Mucosa of descending colon (tissue), 3 donors: ENCODE data around the gene ARL5C. TPM values are rescaled to one million over a fixed set of nuclear protein-coding genes. Genes with fewer than 3 reads are reported as not detected.

ENCODE experiments used
- ATAC-seq: fragments of 200-7000 bp; cut with Tn5 transposase; one replicate; pipeline ENCODE4 v1.9.1; 2020; ENCODE audit warnings: mild to moderate bottlenecking, moderate library complexity
- DNase-seq, 3 donors: peaks; one replicate each; pipeline ENCODE4 v3.0.0-alpha.2; 2020
- H3K36me3 ChIP-seq: fragments of 200-600 bp; one replicate; pipeline ENCODE4 v1.8.0; 2021; ENCODE audit warnings: low read depth, mild to moderate bottlenecking
- H3K4me1 ChIP-seq: fragments of 200-600 bp; one replicate; pipeline ENCODE4 v1.8.0; 2021; ENCODE audit warnings: low read depth, mild to moderate bottlenecking
- H3K4me3 ChIP-seq: fragments of 200-600 bp; one replicate; pipeline ENCODE4 v1.8.0; 2021; ENCODE audit warnings: mild to moderate bottlenecking
- H3K9me3 ChIP-seq: fragments of 200-600 bp; one replicate; pipeline ENCODE4 v1.8.0; 2021; ENCODE audit warnings: mild to moderate bottlenecking
- CTCF ChIP-seq: fragments of 200-600 bp; IDR thresholded peaks from one replicate; pipeline ENCODE4 v1.8.0; 2022; ENCODE audit warnings: antibody characterized with exemption, mild to moderate bottlenecking
- intact Hi-C, 2 donors: fragments of 100-400 bp; cut with DNase I in 1 of 2; cut with micrococcal nuclease in 1 of 2; formaldehyde crosslinking; loops; one replicate each; pipeline versions ENCODE4 v1.11.0 to v1.11.1; 2022; cut with DNase I, micrococcal nuclease
- total RNA-seq, 3 donors: library from RNA; stranded (reverse); fragmentation: NEBNext Ultra II Directional in 2 of 3; extraction: Animal tissue kit (Norgen Biotek cat#: 25700) in 2 of 3; gene quantifications; one replicate each; pipeline versions ENCODE4 v1.2.1 to v1.2.4, GENCODE V29; 2021 to 2023
- donor health status: DM: no; HTN: no; CAD: no; lungs with moderate emphysema.
- donor health status: DM: no; HTN: no; CAD: no.
- donor health status: DM: no; HTN: yes; CAD: no.

ARL5C gene
- total RNA-seq, 3 donors from 2014 or later, result not detected

GRCh38 chr17:39196808-39197291 is 30.9 kb upstream of the ARL5C start:
- ATAC-seq (peak; percentile 11), DNase-seq (peak; percentile 28 to 80 (median 64))
- peak overlapping the region; percentile 40 for H3K4me3 ChIP-seq
- intact Hi-C loops, result no loop called here
- no peaks in the 10 kb centered on the region for H3K9me3 ChIP-seq
- H3K4me1 ChIP-seq, result peaks cover 25% of the 10 kb centered on the region
- no peak for TF ChIP-seq CTCF
- peaks cover under 1% of the 10 kb centered on the region for H3K36me3 ChIP-seq

DNA sequence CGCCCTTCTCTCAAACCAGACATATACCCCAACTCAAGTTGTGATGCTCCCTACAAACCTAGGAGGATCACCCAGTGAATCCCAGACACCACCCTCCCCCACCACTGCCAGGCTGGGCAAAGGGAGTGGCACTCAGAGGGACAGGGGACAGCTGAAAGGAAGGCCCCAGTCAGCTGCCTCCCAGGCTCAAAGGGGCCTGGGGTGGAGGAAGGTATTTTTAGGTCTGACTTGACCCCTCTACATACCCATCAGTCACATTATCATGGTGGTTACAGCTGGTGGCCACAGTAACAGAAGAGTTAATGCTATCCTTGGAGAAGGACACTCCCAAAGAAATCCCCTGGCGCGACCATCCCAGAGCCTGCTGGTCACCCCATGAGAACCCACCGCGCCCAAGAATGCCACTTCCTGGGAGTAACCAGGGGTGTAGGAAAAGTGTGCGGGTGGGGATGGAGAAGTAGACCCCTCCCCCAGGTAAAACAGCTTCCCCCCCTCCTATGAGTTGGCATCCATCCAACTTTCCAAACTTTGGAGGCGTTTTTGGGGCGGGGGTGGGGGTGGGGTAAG is 30.4 kb upstream of the ARL5C start:
- intact Hi-C loops, result no loop called here
- H3K4me3 ChIP-seq, result no peak overlapping the region
- DNase-seq (peak in 2 of 3 donors; percentile 27 to 65), ATAC-seq (no peak)
- no peak for TF ChIP-seq CTCF
- no peaks in the 10 kb centered on the region for H3K36me3 ChIP-seq
- no peaks in the 10 kb centered on the region for H3K9me3 ChIP-seq
- H3K4me1 ChIP-seq, result peaks cover 20% of the 10 kb centered on the region

- intact Hi-C loops, result no loop called here
- no peak for ATAC-seq
- H3K9me3 ChIP-seq, result no peaks in the 10 kb centered on the region
- no peaks in the 10 kb centered on the region for H3K36me3 ChIP-seq
- peaks cover 16% of the 10 kb centered on the region for H3K4me1 ChIP-seq
- TF ChIP-seq CTCF, result no peak
- H3K4me3 ChIP-seq, result no peak overlapping the region
- DNase-seq, result no peak
Observed at GRCh38 chr17:39195568-39196160, 29.7 kb upstream of the ARL5C start.

DNA sequence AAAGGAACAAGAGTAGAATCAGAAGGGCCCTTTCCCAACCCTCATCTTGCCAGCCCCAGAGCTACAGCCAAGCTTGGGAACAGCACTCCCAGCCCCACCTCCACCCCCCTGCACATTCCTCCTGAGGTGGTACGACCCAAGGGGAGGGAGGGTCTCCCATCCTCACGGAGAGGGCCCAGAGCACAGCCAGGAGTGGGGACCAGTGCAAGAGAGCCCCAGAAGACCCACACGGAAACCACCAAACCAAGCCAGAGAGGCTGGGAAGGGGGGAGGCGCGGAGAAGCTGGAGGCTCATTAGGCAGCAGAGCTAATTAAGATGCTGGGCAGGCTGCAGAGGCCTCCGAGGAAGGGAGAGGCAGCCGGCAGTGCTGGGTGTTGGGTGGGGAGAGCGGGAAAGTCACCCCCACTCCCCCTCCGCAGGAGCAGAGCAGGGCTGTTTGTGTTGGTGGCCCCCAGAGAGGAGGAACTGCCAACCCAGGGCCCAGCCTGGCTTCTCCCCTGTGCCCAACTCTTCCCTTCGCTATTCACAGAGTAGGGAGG is 29.1 kb upstream of the ARL5C start:
- H3K4me1 ChIP-seq, result peaks cover 16% of the 10 kb centered on the region
- no peak overlapping the region for H3K4me3 ChIP-seq
- DNase-seq (no peak), ATAC-seq (no peak)
- no peaks in the 10 kb centered on the region for H3K9me3 ChIP-seq
- no peak for TF ChIP-seq CTCF
- intact Hi-C loops, result no loop called here
- H3K36me3 ChIP-seq, result no peaks in the 10 kb centered on the region

DNA sequence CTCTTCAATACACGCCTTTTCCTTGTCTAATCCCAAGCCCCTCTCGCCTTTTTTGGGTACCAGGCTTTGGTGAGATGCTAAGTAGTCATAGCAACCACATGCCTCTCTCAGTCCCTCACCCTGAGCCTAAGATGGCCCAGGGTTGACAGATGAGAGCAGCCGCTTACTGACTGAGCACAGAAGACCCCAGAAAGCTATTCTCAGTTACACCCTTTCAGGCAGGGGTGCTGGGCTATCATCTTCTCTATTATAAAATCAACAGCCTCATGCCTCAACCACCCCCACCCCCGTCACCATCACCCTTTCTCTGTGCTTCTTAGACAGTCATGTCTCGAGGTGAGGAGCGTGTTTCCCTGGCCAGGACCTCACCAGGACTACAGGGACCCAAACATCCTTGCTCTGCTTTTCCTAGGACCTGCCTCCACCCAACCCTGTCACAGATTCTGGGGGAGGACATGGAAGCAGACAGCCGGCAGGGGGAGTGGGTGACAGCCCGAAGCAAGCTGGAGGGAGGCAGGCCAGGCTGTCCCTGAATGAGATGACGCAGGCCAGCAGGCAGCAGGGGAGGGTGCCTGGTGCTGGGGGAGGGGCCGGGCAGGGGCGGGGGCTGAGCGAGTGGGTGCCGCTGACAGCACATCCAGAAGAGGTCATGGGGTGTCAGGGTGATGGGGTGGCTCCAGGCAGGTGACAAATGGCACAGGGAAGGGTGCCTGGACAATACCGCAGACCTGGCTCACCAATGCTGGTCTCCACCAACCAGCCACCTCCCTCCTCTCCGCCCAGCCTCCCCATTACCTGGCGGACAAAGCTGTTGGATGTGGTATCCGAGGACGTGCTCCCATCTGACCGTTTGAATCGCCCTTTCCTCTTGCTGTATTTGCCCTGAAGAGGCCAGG is 28.4 kb upstream of the ARL5C start:
- DNase-seq, result peak in 2 of 3 donors; percentile 23 to 66
- Histone ChIP-seq H3K9me3 (no peaks in the 10 kb centered on the region), H3K4me3 (no peak overlapping the region), H3K36me3 (no peaks in the 10 kb centered on the region), H3K4me1 (peaks cover 16% of the 10 kb centered on the region)
- ATAC-seq, result peak; percentile 6
- intact Hi-C loops, result no loop called here
- no peak for TF ChIP-seq CTCF
